HL-60/S4 (cell line): ENCODE measurements around the gene POLA1.

Experiments used
- in situ Hi-C: fragments of 300-500 bp; cut with MboI; formaldehyde crosslinking; loops from 2 replicates; pipeline ENCODE4 v1.14.3; 2022; ENCODE audit warnings: low sequenced_read_pairs

Gene POLA1

DNA sequence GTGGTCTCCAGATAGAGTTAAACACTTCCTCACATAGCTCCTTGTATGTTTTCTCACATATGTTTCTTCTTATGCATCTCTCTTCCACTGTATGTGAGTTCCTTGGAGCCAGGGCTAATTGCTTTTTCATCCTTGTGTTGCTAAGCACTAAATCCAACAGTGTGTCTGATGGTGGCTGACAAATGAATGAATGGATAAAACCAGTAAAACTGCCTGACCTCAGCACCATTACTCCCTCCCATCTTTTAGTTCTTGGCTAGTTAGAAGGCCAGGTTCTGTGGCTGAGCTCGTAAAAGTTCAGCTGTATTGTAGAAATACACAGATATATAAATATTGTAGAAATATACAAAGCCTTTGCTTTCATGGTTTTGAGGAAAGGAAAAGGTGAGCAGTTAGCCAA is 271.7 kb downstream of the POLA1 start:
- in situ Hi-C loops: no loop called here

DNA sequence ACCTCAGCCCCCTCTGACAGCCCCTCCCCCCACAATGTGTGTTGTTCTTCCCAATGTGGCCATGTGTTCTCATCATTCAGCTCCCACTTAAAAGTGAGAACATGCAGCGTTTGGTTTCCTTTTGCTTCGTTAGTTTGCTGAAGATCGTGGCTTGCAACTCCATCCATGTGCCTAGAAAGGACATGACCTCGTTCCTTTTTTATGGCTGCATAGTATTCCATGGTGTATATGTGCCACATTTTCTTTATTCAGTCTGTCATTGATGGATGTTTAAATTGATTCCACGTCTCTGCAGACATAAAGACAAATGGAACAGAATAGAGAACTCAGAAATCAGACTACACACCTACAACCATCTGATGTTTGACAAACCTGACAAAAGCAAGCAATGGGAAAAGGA is 276.1 kb downstream of the POLA1 start:
- in situ Hi-C loops: no loop called here

DNA sequence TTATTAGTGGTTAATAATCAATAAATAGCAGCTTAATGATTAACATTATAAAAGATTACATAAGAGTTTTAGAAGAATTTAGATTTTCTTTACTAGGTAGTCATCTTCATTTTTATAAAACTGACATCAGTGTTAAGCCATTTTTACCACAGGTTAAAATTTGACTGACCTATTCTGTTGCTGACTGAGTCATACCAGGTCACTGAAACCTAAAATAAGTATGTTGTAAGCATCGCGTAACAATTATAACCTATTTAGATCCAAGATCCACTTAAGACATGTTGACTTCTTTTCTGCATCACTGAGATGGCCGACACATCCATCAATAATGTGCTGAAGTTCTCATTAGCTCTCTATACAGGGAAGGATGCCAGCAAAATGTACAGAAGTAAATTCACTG is 285.4 kb downstream of the POLA1 start:
- in situ Hi-C loops: no loop called here

DNA sequence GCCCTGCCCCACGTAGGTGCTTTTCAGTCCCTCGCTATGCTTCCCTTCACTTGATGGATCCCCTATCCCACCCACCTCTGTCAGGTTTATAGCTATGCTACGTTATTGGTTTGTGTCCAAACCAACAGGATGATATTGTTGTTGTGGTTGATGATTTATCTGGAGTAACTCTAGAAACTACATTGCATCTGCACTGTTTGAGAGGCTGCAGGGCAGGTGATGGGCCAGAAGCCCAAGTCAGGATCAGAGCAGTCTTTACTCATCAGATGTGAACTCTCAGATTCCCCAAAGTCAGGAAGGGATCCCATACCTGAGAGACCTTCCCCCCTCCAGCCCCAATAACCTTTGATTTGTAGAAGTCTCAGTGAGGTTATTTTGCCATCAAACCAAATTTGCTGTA is 287.3 kb downstream of the POLA1 start:
- in situ Hi-C loops: no loop called here

DNA sequence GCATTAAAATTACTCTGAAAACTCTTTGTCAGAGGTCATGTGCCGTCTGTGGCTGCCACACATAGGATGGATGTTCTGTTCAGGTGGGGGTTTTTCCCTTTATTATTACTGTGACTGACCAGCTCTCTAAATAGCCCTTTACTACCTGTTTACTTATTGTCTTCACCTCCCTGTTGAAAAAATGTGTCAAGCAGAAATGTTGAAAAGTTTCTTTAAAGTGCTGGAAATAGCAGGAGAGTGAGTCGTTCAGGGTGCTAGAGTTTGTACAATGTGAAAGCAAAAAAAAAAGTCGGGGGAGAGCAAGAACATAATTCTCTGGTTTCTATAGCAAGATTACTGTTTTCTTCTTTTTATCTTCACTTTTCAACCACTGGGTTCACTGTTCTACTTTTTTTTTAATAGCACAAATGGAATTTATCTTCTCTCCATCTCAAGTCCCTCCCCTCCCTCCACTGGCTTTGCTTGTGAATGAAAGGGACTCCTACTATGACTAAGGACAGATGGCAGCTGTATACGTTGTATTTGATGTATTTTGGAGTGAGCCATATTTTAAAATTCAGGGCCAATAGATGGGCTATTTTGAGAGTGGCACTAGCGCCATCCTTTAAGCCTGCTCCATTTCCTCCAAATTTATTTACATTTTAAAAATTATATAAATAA is 288.7 kb downstream of the POLA1 start:
- in situ Hi-C loops: no loop called here

DNA sequence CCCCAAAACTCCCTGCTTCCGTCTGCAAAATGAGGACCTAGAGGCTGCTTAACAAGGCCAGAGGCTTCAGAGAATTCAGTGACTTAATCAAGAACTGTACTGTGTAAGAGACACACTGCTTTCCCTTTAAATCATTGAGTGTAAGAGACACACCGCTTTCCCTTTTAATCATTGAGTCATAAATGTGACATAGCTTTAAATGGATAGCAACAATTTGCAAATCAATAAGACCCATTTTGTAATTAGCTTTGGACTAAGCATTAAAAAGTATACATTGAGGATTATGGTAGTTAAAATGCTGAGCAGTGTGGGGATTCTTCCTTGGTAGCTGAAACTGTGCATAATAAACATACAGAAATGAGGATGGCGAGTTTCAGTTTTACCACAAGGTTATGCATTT is 290.2 kb downstream of the POLA1 start:
- in situ Hi-C loops: no loop called here

DNA sequence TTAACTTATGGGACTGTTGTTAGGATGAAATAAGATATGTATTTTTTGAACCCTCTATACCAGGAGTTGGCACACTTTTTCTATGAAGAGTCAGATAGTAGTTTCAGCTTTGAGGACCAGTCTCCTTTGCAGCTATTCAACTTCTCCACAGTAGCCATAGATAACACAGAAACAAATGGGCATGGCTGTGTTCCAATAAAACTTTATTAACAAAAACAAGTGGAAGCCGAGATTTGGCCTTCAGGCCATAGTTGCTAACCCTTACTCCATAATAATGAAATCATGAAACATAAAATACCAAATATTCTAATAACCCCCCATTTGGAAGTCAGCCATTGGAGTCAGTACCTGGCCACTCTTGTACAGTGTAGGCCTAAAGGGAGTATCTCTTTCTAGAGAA is 291.4 kb downstream of the POLA1 start:
- in situ Hi-C loops: no loop called here

DNA sequence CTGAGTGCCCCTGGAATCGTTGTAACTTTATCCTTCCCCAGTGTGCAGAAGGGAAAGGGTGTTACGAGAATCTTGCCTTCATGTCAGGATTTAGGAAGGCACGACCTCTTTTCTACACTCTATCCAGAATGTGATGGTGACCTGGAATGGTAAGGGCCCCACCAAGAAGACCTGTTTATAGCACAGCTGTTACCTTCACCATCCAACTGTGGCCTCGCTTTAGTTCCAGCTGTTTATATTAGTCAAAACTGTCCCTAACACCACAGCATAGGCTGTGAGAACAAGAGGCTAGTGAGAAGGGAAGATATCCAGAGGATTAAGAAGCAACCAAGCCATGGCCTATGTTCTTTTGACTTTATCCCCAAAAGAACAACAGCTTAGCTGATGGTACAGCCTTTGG is 294.0 kb downstream of the POLA1 start:
- in situ Hi-C loops: no loop called here

DNA sequence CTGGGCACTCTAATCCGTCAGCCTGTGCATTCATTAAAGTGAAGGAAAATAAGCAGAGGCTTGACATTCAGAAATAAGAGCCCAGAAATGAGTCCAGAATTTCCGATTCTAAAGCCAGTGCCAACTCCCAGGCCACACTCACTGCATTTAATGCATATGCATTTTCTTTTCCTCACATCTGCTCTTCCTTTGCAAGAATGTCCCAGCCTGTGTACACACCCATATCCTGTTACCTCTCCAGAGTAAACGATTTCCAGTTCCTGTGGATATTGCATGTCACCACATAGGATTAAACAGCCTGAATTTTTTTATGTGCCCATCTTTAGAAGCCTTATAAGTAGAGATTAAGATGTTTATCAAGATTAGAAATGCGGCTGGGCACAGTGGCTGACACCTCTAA is 294.6 kb downstream of the POLA1 start:
- in situ Hi-C loops: no loop called here

DNA sequence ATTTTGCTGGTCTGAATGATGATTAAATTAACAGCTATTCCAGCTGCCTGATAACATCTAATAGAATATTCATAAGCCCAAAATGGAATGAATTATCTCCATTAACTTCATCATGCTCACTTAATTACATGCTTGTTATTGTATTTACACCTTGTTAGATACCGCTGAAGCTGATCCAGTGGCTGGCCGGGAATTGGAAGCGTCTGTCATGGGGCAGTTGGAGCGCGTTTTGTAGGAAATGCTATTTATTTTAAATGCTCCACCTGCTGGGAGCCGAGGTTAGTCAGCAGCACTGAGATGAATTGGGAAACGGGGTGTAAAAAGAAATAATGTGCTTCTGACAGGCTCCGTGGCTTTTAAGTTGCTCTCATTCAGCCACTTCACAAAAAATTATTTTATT is 296.8 kb downstream of the POLA1 start:
- in situ Hi-C loops: no loop called here

DNA sequence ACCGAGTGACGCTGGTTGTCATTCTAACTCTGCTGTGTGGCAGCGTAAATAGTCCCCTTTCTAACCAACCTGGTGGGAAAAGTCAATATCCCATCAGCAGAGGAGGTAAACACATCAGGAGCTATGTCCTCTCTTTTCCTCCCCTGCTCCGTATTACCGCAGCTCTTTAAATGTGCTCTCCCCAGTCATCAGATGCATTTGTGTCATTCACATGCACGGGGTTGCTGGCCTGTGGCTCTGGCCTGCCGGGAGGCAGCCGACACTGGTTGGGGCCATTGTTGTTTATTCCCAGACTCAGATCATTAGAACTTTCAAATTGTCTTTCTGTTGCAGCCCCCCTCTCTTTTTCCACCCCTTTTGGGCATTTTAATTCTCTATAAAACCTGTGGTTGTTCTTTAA is 300.2 kb downstream of the POLA1 start:
- in situ Hi-C loops: no loop called here

DNA sequence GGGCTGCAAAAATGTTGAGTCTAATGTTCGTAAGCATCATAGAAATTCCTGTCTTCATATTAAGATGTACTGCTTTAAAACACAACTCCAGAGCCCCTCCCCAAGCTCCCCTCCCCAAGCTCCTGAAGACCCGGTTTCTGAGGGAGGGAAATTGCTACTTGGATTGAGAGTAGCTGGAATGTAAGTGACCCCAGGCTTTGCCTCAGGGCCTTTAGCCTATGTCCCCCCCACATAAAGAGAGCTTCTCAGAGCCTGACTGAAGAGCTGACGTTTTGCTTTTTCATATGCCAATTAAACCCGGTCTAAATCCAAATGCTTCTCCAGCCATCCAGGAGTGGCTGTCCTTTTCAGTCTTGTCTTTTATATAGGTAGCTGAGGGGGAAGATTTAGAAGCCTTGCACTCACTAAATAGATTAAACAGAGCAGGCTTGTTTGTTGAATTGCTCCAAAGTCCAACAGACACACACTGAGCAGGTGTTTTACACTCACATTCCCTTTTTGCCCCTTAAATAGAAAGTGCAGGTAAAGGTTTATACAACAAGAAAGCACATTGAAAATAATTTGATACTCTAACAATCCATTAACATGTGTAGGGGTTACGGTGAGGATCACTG is 302.5 kb downstream of the POLA1 start:
- in situ Hi-C loops: no loop called here

DNA sequence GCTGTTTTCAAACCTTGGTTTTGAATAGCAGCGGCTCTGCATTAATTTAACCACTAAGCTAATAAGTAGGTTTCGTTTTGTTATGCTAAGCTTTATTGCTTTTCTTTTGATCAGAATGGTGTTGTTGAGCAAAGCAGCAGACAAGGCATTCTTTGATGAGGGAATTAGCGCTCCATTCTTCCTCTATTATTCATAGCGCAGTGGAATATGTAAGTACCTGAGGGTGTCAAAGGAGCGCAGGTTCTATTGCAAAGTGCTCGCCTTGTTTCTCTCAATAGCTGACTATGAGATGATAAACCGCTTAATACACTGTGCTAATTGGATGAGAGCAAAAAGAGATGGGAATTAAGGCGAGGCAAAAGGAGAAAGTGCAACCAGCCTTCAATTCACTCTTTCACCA is 305.8 kb downstream of the POLA1 start:
- in situ Hi-C loops: no loop called here

DNA sequence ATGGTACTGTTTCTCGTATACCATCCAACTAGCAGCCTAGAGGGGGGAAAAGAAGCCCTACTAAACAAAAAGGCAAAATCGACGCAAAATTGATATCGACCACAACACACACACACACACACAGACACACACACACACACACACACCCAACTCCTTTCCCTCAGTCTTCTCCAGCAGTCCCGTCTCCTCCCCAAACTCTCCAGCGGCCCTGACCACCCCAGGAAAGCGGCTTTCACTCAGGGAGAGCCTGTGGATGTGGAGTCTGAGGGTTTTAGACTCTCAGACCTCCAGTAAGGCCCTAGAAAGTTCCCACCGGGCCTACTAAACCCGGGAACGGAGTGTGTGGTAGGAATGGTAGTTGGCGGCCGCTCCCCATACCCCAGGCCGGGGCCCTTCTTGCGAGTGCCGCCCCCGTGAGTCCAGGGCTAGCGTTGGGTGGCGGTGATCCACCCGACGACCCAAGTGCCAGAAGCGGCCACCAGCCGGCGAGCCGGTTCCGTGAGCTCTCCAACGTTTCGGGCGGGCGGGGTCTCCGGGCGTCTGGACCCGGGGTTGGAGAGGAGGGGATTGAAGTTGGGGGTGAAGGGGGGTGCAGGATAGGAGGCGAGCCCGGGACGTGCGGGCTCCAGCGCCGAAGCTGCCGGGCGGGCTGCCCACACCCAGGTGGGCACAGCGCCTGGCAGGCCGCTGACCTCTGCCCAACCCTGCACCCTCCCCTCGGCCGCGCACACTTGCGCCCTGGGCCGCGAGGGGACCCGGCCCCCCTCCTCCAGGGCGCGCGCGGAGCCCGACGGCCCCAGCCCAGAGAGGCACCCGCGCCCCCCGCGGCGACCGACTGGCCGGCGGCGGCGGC is 308.3 kb downstream of the POLA1 start:
- in situ Hi-C loops: no loop called here

DNA sequence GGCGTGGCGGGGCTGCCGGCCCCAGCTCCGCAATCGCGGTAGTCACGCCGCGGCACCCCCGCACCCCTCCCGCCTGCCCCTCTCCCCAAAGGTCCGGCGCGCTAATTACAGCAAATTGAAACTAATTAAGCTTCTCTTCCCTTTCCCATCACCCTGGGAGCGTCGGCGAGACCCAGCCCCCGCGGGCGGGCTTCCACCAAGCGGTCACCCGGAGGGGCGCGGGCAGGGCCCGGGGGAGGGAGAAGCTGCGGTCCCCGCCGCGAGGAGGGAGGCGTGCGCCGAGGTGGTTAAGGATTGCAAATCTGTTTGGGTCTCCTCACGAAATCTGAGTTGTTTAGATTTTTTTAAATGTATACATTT is 308.9 kb downstream of the POLA1 start:
- in situ Hi-C loops: no loop called here

DNA sequence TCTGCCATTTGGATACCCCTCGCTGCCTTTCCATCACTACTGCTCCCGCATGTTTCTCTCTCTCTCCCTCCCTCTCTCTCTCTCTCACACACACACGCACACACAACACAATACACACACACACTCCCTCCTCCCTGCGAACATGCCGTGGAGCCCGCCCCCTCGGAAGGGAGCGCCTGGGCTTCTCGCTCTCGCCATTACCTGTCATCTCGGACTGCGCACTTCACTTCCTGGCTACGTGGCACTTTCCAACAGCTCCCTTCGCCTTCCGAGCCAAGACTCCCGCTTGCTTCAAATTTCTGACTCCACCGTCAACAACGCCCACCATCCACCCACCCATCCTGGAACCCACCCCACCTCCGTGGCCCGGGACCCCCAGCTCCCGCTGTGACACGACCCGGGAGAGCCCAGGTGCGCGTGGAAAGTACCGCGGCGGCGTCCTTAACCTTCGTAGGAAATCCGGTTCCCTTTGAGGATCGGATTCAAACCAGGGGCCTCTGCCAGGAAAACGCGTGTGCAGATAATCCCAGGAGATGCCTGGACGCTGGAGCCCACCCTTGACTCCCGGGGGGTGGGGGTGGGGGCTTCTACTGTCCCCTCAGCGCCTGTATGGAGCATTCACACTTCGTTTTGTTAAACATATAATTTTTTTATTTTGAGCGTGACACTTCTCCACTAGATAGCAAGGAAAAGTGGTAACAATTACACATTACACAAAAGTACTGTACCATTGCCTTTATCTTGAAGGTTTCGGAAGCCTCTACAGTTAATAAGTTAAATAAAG is 309.5 kb downstream of the POLA1 start:
- in situ Hi-C loops: no loop called here

DNA sequence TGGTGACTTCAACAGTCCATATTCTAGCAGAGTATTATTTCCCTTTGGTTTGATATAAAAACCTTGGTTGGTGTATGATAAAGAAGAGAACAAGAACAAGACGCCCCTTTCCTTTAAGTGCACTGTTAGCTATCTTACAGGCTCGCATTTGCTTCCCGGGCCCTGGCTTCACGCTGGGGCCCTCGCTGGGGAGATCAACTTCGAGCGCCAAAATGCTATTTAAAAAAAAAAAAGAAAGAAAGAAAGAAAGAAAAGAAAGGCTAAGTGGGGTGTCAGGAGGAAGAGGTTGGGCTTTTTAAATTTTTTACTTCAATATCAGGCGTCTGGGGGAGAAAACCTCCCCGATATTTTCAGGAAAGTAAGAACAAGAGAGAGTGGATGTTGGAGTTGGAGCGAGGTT is 310.3 kb downstream of the POLA1 start:
- in situ Hi-C loops: no loop called here

DNA sequence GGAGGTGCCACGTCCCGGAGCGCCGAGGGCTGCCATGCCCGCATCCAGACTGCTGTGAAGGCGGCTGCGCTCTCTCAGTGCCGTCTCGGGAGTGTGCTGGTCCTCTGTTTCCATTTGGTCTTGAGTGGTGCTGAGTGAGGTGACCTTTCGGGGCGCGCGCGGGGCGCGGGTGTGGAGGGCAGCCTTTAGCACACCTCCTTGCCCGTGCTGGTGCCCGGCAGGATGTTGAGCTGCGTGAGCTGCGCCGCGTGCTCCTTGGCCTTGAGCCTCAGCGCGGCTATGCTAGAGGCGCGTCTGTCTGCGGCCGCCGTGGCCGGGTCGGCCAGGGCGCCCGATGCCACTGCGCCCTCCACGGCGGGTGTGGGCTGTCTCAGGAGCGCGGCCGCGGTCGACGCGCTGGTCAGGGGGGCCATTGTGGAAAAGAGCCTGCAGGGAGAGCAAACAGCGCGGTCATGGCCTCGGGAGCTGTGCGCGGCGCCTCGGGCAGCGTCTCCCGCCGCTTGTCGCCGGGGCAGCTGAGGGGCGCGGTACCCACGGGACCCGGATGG is 310.8 kb downstream of the POLA1 start:
- in situ Hi-C loops: no loop called here

DNA sequence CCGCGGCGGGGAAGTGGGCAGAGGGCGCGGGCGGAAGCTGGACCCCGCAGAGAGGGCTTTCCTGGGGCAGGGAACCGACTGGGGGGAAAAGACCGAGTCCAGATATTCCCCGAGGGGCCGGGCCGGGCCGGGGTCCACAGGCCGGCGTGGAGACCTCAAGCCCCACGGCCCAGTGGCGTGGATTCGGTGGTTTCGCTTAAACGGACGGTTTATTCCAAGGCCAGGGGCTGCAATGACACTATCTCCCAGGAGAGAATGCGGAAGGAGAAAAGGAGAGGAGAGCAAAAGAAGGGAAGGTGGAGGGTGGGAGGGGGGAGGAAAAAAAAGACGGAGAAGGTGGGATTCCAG is 311.3 kb downstream of the POLA1 start:
- in situ Hi-C loops: no loop called here

DNA sequence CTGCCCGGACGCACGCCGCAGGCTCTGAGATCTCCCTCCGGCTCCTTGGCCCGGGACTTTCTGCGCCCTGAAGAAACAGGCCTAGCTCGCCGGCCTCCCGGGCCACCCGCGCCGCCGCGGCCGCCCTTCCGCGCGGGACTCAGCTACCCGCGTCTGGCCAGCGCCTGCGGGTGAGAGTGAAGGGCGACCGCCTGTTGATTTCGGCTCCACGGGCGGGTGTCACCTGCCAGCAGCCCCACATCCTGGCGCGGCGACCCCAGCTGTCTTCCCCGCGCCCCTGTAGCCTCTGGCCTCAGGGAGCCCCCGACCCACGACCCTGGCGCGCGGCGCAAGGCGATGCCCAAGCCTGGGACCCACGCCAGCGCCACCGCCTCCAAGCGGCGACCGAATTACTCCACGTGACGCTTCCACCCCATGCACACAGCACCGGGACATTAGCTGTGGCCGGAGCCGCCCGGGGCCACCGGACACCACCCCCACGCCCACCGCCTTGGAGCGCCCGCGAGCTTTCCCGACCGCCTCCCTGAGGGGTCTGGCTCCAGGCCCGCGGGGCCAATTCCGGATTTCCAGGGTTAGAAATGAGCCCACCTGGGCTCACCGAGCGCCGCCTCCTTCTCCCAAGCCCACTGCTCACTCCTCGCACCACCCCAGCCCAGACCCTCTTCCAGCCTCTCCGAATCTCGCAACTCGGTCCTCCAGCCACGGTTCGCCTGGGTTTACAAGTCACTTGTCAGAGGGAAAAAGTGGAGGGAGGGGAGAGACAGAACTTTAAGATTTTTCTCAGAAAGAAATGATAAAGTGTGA is 311.9 kb downstream of the POLA1 start:
- in situ Hi-C loops: no loop called here
